ENCODE data around the gene SPOCK2.

GRCh38 chr10:72082856-72083789 lies 5.2 kb downstream of the SPOCK2 start:
- no peak for TF ChIP-seq CTCF (IDR thresholded peaks at IDR 0.05)
- no peak for TF ChIP-seq EZH2phosphoT487 (IDR thresholded peaks at IDR 0.05)

Measured in neural progenitor cell (in vitro differentiated cells).